ENCODE measurements around the gene QSOX2. TPM values are rescaled to one million over a fixed set of nuclear protein-coding genes. Genes with fewer than 3 reads are reported as not detected.

The QSOX2 gene
- total RNA-seq, 6 experiments from 2014 or later, result 20.1 to 24.9 (median 21.9) TPM

GRCh38 chr9:136260936-136261472 lies 15.4 kb upstream of the QSOX2 start:
- H3K27me3 Mint-ChIP-seq (ENCODE audit: insufficient read depth), result peaks cover 13% of the 10 kb centered on the region
- no peak for TF ChIP-seq CTCF (IDR thresholded peaks at IDR 0.05)

GRCh38 chr9:136260521-136260920 lies 14.9 kb upstream of the QSOX2 start:
- Mint-ChIP-seq H3K9me3 (no peaks in the 10 kb centered on the region), H3K27me3 (ENCODE audit: insufficient read depth) (peaks cover 13% of the 10 kb centered on the region), H3K27ac (no peak overlapping the region), H3K4me1 (ENCODE audit: low read depth) (peaks cover under 1% of the 10 kb centered on the region), H3K36me3 (ENCODE audit: low read depth) (no peaks in the 10 kb centered on the region), H3K4me3 (no peak overlapping the region)
- TF ChIP-seq CTCF (IDR thresholded peaks at IDR 0.05), result no peak
- DNase-seq, result no peak

More at GRCh38 chr9:136260936-136261472, 15.4 kb upstream of the QSOX2 start:
- Mint-ChIP-seq H3K9me3 (no peaks in the 10 kb centered on the region), H3K36me3 (ENCODE audit: low read depth) (no peaks in the 10 kb centered on the region), H3K4me3 (no peak overlapping the region), H3K27ac (no peak overlapping the region), H3K4me1 (ENCODE audit: low read depth) (no peaks in the 10 kb centered on the region)
- no peak for DNase-seq

- no peak for TF ChIP-seq CTCF (IDR thresholded peaks at IDR 0.05)
- peaks cover 13% of the 10 kb centered on the region for H3K27me3 Mint-ChIP-seq (ENCODE audit: insufficient read depth)
- no peak for DNase-seq
- no peak overlapping the region for H3K4me3 Mint-ChIP-seq
- no peak overlapping the region for H3K27ac Mint-ChIP-seq
- H3K4me1 Mint-ChIP-seq (ENCODE audit: low read depth), result peaks cover 7% of the 10 kb centered on the region
- no peaks in the 10 kb centered on the region for H3K9me3 Mint-ChIP-seq
- no peaks in the 10 kb centered on the region for H3K36me3 Mint-ChIP-seq (ENCODE audit: low read depth)
Observed at GRCh38 chr9:136259836-136260235, 14.2 kb upstream of the QSOX2 start.

GRCh38 chr9:136259517-136259813 lies 13.9 kb upstream of the QSOX2 start:
- no peak overlapping the region for H3K4me3 Mint-ChIP-seq
- H3K36me3 Mint-ChIP-seq (ENCODE audit: low read depth), result no peaks in the 10 kb centered on the region
- peaks cover 13% of the 10 kb centered on the region for H3K27me3 Mint-ChIP-seq (ENCODE audit: insufficient read depth)
- no peaks in the 10 kb centered on the region for H3K9me3 Mint-ChIP-seq
- TF ChIP-seq CTCF (IDR thresholded peaks at IDR 0.05), result no peak
- no peak overlapping the region for H3K27ac Mint-ChIP-seq
- peaks cover 9% of the 10 kb centered on the region for H3K4me1 Mint-ChIP-seq (ENCODE audit: low read depth)
- no peak for DNase-seq

- TF ChIP-seq CTCF (IDR thresholded peaks at IDR 0.05), result no peak
- Mint-ChIP-seq H3K27ac (no peak overlapping the region), H3K27me3 (ENCODE audit: insufficient read depth) (peaks cover 13% of the 10 kb centered on the region), H3K4me1 (ENCODE audit: low read depth) (peaks cover 9% of the 10 kb centered on the region), H3K36me3 (ENCODE audit: low read depth) (no peaks in the 10 kb centered on the region), H3K9me3 (no peaks in the 10 kb centered on the region), H3K4me3 (no peak overlapping the region)
- no peak for DNase-seq
Observed at GRCh38 chr9:136258786-136259516, 13.3 kb upstream of the QSOX2 start.

Measured in HFFc6 (cell line).